HepG2 (cell line): ENCODE measurements around the gene TAS1R3. TPM values are rescaled to one million over a fixed set of nuclear protein-coding genes. Genes with fewer than 3 reads are reported as not detected.
A peak's percentile ranks its signal among the peaks of the same experiment; 100 is the strongest.

ENCODE experiments used
- ATRX ChIP-seq: sonication (generic); formaldehyde crosslinking; IDR thresholded peaks from 2 replicates; pipeline ENCODE4 v1.4.0; 2020; ENCODE audit warnings: missing genetic modification reagents, borderline replicate concordance
- CENPX ChIP-seq: sonication (generic); formaldehyde crosslinking; IDR thresholded peaks from 2 replicates; pipeline ENCODE4 v1.9.0; 2021; ENCODE audit warnings: mild to moderate bottlenecking, missing genetic modification reagents, moderate library complexity
- HNRNPL ChIP-seq: fragments of 200-400 bp; formaldehyde crosslinking; IDR thresholded peaks from 2 replicates; pipeline ENCODE4 v1.6.1; 2017; ENCODE audit warnings: mild to moderate bottlenecking, low read depth, low read length
- NBN ChIP-seq: fragments of 450-650 bp; conservative IDR thresholded peaks from 2 replicates; pipeline ENCODE4 v1.6.1; 2017
- NFYB ChIP-seq: sonication (generic); formaldehyde crosslinking; IDR thresholded peaks from 2 replicates; pipeline ENCODE4 v1.4.0; 2020; ENCODE audit warnings: missing genetic modification reagents
- SP5 ChIP-seq: IDR thresholded peaks from 2 replicates; pipeline ENCODE4 v1.6.1; 2016; ENCODE audit warnings: low read depth, borderline replicate concordance
- polyA plus RNA-seq, 8 experiments: library from polyadenylated mRNA; depleted of rRNA in 3 of 8; stranded (reverse) in 7 of 8; unstranded in 1 of 8; fragments of >200 nt; fragmentation: Illumina TruSeq in 4 of 8; extraction: Trizol in 4 of 8; gene quantifications; 2 replicates each; pipeline versions ENCODE4 v1.2.1 to v1.2.3, GENCODE V29; 2011 to 2016; ENCODE audit warnings: low read depth in 4 of 8, missing spikeins in 1 of 8, mixed read lengths in 1 of 8; ENCODE audit not compliant: insufficient read depth in 1 of 8
- total RNA-seq, 5 experiments: library from RNA; depleted of rRNA; stranded (reverse); fragments of >200 nt; fragmentation: Illumina TruSeq; extraction: Trizol; gene quantifications; 2 replicates each; pipeline ENCODE4 v1.2.3, GENCODE V29; 2016; ENCODE audit warnings: low read depth in 1 of 5
- TF ChIP-seq, protein P1 (sequence below): sonication (generic); formaldehyde crosslinking; IDR thresholded peaks from one replicate; pipeline ENCODE4 v1.5.1; 2020; ENCODE audit warnings: mild to moderate bottlenecking, missing genetic modification reagents; ENCODE audit errors: not compliant biosample characterization
- TF ChIP-seq, protein P2 (sequence below): sonication (generic); formaldehyde crosslinking; IDR thresholded peaks from 2 replicates; pipeline ENCODE4 v1.5.0; 2020; ENCODE audit warnings: missing genetic modification reagents
- TF ChIP-seq, protein P3 (sequence below): sonication (generic); formaldehyde crosslinking; IDR thresholded peaks from 2 replicates; pipeline ENCODE4 v1.4.0; 2020; ENCODE audit warnings: missing genetic modification reagents
- TF ChIP-seq, protein P4 (sequence below): sonication (generic); formaldehyde crosslinking; IDR thresholded peaks from 2 replicates; pipeline ENCODE4 v1.4.0; 2020; ENCODE audit warnings: missing genetic modification reagents

Gene TAS1R3
- total and polyA plus RNA-seq, 2 of the 13 experiments (the other 11 are each of a cell fraction or from before 2014, with no cell fraction given): 0.13 to 0.15 TPM

DNA sequence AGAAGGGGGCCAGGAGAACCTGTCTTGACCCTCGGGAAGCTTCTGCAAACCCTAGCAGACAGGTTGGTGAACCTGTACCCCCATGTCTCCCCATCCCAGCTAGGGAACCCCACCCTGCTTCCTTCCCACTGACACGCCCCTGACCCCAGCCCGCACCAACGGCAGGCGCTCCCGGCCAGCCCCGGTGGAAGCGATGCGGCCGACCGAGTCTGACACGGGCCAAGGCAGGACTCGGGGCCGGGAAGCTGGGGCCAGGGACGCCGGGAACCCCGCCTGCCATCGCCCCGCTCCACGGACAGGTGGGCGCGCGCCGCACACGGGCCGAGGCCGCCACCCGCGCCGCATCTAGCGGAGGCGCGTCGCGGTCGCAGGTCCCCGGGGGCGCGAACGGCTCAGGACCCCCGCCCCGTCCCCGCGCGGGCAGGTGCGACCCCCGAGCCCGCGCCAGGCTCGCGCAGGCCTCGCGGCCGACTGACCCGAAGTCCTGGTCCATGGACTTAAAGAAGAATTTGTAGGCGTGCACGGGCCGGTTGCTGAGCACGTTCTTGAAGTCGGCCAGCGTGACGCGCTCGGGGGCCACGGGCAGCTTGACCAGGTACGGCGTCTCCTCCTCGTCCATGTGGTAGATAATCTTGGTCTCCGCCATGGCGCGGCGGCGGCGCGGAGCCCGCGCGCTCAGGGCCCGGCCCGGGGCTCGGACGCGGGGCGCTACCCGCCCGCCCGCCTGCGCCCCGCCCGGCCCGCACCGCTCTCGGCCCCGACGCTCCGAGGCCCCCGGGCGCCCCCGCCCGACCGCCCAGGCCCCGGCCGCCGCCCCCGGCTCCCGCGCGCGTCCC lies 17.6 kb downstream of the TAS1R3 start (continued):
- TF ChIP-seq, protein P1, sequence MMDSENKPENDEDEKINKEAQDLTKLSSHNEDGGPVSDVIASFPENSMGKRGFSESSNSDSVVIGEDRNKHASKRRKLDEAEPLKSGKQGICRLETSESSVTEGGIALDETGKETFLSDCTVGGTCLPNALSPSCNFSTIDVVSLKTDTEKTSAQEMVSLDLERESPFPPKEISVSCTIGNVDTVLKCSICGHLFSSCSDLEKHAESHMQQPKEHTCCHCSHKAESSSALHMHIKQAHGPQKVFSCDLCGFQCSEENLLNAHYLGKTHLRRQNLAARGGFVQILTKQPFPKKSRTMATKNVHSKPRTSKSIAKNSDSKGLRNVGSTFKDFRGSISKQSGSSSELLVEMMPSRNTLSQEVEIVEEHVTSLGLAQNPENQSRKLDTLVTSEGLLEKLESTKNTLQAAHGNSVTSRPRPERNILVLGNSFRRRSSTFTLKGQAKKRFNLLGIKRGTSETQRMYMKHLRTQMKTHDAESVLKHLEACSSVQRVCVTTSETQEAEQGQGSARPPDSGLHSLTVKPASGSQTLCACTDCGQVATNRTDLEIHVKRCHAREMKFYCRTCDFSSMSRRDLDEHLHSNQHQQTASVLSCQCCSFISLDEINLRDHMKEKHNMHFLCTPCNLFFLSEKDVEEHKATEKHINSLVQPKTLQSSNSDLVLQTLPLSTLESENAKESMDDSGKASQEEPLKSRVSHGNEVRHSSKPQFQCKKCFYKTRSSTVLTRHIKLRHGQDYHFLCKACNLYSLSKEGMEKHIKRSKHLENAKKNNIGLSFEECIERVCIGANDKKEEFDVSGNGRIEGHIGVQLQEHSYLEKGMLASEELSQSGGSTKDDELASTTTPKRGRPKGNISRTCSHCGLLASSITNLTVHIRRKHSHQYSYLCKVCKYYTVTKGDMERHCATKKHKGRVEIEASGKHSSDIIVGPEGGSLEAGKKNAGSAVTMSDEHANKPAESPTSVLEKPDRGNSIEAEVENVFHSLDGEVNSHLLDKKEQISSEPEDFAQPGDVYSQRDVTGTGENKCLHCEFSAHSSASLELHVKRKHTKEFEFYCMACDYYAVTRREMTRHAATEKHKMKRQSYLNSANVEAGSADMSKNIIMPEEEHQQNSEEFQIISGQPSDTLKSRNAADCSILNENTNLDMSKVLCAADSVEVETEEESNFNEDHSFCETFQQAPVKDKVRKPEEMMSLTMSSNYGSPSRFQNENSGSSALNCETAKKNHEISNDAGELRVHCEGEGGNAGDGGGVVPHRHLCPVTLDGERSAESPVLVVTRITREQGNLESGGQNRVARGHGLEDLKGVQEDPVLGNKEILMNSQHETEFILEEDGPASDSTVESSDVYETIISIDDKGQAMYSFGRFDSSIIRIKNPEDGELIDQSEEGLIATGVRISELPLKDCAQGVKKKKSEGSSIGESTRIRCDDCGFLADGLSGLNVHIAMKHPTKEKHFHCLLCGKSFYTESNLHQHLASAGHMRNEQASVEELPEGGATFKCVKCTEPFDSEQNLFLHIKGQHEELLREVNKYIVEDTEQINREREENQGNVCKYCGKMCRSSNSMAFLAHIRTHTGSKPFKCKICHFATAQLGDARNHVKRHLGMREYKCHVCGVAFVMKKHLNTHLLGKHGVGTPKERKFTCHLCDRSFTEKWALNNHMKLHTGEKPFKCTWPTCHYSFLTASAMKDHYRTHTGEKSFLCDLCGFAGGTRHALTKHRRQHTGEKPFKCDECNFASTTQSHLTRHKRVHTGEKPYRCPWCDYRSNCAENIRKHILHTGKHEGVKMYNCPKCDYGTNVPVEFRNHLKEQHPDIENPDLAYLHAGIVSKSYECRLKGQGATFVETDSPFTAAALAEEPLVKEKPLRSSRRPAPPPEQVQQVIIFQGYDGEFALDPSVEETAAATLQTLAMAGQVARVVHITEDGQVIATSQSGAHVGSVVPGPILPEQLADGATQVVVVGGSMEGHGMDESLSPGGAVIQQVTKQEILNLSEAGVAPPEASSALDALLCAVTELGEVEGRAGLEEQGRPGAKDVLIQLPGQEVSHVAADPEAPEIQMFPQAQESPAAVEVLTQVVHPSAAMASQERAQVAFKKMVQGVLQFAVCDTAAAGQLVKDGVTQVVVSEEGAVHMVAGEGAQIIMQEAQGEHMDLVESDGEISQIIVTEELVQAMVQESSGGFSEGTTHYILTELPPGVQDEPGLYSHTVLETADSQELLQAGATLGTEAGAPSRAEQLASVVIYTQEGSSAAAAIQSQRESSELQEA (CRISPR knock-in tag): no peak
- TF ChIP-seq HNRNPL (no peak), SP5 (no peak), NFYB (CRISPR knock-in tag) (no peak), ATRX (no peak), CENPX (CRISPR knock-in tag) (no peak), NBN (no peak)
- TF ChIP-seq, protein P2, sequence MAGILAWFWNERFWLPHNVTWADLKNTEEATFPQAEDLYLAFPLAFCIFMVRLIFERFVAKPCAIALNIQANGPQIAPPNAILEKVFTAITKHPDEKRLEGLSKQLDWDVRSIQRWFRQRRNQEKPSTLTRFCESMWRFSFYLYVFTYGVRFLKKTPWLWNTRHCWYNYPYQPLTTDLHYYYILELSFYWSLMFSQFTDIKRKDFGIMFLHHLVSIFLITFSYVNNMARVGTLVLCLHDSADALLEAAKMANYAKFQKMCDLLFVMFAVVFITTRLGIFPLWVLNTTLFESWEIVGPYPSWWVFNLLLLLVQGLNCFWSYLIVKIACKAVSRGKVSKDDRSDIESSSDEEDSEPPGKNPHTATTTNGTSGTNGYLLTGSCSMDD: no peak
- TF ChIP-seq, protein P3, sequence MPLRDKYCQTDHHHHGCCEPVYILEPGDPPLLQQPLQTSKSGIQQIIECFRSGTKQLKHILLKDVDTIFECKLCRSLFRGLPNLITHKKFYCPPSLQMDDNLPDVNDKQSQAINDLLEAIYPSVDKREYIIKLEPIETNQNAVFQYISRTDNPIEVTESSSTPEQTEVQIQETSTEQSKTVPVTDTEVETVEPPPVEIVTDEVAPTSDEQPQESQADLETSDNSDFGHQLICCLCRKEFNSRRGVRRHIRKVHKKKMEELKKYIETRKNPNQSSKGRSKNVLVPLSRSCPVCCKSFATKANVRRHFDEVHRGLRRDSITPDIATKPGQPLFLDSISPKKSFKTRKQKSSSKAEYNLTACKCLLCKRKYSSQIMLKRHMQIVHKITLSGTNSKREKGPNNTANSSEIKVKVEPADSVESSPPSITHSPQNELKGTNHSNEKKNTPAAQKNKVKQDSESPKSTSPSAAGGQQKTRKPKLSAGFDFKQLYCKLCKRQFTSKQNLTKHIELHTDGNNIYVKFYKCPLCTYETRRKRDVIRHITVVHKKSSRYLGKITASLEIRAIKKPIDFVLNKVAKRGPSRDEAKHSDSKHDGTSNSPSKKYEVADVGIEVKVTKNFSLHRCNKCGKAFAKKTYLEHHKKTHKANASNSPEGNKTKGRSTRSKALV (CRISPR knock-in tag): peak; percentile 25; the same call in 1 of the 2 replicates
- TF ChIP-seq, protein P4, sequence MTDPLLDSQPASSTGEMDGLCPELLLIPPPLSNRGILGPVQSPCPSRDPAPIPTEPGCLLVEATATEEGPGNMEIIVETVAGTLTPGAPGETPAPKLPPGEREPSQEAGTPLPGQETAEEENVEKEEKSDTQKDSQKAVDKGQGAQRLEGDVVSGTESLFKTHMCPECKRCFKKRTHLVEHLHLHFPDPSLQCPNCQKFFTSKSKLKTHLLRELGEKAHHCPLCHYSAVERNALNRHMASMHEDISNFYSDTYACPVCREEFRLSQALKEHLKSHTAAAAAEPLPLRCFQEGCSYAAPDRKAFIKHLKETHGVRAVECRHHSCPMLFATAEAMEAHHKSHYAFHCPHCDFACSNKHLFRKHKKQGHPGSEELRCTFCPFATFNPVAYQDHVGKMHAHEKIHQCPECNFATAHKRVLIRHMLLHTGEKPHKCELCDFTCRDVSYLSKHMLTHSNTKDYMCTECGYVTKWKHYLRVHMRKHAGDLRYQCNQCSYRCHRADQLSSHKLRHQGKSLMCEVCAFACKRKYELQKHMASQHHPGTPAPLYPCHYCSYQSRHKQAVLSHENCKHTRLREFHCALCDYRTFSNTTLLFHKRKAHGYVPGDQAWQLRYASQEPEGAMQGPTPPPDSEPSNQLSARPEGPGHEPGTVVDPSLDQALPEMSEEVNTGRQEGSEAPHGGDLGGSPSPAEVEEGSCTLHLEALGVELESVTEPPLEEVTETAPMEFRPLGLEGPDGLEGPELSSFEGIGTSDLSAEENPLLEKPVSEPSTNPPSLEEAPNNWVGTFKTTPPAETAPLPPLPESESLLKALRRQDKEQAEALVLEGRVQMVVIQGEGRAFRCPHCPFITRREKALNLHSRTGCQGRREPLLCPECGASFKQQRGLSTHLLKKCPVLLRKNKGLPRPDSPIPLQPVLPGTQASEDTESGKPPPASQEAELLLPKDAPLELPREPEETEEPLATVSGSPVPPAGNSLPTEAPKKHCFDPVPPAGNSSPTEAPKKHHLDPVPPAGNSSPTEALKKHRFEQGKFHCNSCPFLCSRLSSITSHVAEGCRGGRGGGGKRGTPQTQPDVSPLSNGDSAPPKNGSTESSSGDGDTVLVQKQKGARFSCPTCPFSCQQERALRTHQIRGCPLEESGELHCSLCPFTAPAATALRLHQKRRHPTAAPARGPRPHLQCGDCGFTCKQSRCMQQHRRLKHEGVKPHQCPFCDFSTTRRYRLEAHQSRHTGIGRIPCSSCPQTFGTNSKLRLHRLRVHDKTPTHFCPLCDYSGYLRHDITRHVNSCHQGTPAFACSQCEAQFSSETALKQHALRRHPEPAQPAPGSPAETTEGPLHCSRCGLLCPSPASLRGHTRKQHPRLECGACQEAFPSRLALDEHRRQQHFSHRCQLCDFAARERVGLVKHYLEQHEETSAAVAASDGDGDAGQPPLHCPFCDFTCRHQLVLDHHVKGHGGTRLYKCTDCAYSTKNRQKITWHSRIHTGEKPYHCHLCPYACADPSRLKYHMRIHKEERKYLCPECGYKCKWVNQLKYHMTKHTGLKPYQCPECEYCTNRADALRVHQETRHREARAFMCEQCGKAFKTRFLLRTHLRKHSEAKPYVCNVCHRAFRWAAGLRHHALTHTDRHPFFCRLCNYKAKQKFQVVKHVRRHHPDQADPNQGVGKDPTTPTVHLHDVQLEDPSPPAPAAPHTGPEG: 0 out of 2 replicates have a peak, but pooled peaks have one; percentile 65
